ENCODE measurements around the gene LPP. TPM values are rescaled to one million over a fixed set of nuclear protein-coding genes. Genes with fewer than 3 reads are reported as not detected.

LPP gene
- polyA plus RNA-seq, 2 of the 4 experiments (the other 2 are of a cell fraction), result 11.0 to 30.8 TPM

DNA sequence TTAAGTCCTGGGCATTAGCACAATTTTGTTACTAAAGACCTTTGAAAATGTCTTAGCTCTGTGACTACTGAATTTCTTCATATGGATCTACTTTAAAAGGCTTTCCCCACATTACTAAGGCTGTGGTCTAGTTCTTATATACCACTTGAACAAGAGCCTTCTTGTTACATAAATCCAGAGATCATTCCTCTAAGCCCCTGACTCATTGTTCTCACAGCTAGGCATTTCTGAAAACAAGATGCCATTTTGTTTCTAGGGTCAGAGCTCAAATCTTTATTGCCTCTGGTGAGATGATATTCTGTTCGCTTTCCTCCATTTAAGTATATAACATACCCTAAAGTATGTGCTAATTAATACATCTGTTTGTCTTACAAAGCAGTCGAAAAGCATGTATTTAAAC, 29.8 kb upstream of the LPP start:
- WGBS (ENCODE audit: missing lambda C conversion rate), result 80% methylated on average over 2 of the region's 2 CpGs
- POLR2A ChIA-PET, result no interaction called here

DNA sequence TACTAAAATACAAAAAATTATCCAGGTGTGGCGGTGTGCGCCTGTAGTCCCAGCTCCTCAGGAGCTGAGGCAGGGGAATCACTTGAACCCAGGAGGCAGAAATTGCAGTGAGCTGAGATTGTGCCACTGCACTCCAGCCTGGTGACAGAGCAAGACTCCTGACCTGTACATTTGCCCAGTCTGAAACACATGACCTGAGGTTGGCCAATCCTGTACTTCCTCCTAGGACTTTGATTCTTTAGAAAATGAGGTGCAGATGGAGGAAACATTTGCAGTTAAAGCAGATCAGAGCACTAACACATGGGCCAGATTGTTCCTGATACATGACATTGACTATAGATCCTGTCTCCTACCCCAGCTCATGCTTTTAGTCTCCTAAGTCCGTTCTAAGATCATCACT, 28.9 kb upstream of the LPP start:
- Histone ChIP-seq H3K27ac (no peak overlapping the region), H3K4me2 (no peak overlapping the region), H3K9me3 (no peaks in the 10 kb centered on the region), H3K4me1 (peaks cover 22% of the 10 kb centered on the region), H3K4me3 (no peak overlapping the region)
- WGBS (ENCODE audit: missing lambda C conversion rate), result 93% methylated on average over 3 of the region's 3 CpGs
- ChIA-PET CTCF (no interaction called here), POLR2A (no interaction called here)
- ATAC-seq (no peak), FAIRE-seq (no peak), DNase-seq (ENCODE audit: low read depth in 1 of 2, low spot score in 1 of 2) (no peak)
- TF ChIP-seq, protein P1, sequence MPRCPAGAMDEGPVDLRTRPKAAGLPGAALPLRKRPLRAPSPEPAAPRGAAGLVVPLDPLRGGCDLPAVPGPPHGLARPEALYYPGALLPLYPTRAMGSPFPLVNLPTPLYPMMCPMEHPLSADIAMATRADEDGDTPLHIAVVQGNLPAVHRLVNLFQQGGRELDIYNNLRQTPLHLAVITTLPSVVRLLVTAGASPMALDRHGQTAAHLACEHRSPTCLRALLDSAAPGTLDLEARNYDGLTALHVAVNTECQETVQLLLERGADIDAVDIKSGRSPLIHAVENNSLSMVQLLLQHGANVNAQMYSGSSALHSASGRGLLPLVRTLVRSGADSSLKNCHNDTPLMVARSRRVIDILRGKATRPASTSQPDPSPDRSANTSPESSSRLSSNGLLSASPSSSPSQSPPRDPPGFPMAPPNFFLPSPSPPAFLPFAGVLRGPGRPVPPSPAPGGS (IDR thresholded peaks at IDR 0.05), result no peak
- TF ChIP-seq EHF (CRISPR knock-in tag; IDR thresholded peaks at IDR 0.05), result no peak
- TF ChIP-seq, protein P2, sequence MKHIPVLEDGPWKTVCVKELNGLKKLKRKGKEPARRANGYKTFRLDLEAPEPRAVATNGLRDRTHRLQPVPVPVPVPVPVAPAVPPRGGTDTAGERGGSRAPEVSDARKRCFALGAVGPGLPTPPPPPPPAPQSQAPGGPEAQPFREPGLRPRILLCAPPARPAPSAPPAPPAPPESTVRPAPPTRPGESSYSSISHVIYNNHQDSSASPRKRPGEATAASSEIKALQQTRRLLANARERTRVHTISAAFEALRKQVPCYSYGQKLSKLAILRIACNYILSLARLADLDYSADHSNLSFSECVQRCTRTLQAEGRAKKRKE (CRISPR knock-in tag; IDR thresholded peaks at IDR 0.05; ENCODE audit: low read depth), result no peak
- TF ChIP-seq MAZ (IDR thresholded peaks at IDR 0.05; ENCODE audit: borderline replicate concordance, low read depth, low read length), result no peak
- no peak for TF ChIP-seq ESRRA (IDR thresholded peaks at IDR 0.05; ENCODE audit: borderline replicate concordance, low read length)
- TF ChIP-seq KDM1A (IDR thresholded peaks at IDR 0.05; ENCODE audit: low read depth), result no peak
- TF ChIP-seq CBX2 (IDR thresholded peaks at IDR 0.05; ENCODE audit: borderline replicate concordance, low read depth), result no peak
- TF ChIP-seq CEBPB (IDR thresholded peaks at IDR 0.05), result no peak

More for the DNA sequence above, 29.8 kb upstream of the LPP start:
- peaks cover 22% of the 10 kb centered on the region for H3K4me1 ChIP-seq
- DNase-seq (ENCODE audit: low read depth in 1 of 2, low spot score in 1 of 2), result no peak
- no peak for FAIRE-seq
- no peak overlapping the region for H3K4me3 ChIP-seq
- H3K9me3 ChIP-seq, result no peaks in the 10 kb centered on the region
- peak overlapping the region in 1 of 2 experiments; percentile 61; a peak in 3 of 6 replicates for H3K27ac ChIP-seq
- peak overlapping the region; percentile 84 for H3K4me2 ChIP-seq
- ATAC-seq, result no peak
- CTCF ChIA-PET, result no interaction called here
- TF ChIP-seq TP53 (CRISPR knock-in tag; IDR thresholded peaks at IDR 0.05) (no peak), HOXB5 (CRISPR knock-in tag; IDR thresholded peaks at IDR 0.05) (no peak), FOSB (CRISPR knock-in tag; IDR thresholded peaks at IDR 0.05) (no peak), BHLHE40 (IDR thresholded peaks at IDR 0.05; ENCODE audit: low read depth, low read length) (no peak), KDM1A (IDR thresholded peaks at IDR 0.05; ENCODE audit: low read depth) (no peak), FOXS1 (CRISPR knock-in tag; IDR thresholded peaks at IDR 0.05) (no peak), MAZ (IDR thresholded peaks at IDR 0.05; ENCODE audit: borderline replicate concordance, low read depth, low read length) (no peak)

DNA sequence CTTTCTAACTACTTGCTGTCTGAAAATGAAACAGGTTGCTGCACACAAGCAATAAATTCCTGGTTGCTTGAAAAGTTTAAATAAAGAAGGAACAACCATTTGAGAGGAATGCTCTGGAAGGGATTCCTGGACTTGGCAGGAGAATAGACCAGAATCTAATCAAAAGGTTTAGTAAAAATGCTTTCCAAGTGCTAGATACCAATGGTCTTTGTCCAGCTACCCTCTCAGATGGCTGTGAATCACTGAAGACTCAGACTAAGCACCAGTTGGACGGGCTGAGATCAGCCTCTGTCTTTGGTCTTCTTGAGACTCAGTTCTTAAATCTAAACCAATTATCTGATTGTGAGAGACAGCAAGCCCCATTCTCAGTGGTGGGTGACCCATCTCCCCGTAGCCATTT, 27.7 kb upstream of the LPP start:
- Histone ChIP-seq H3K4me2 (no peak overlapping the region), H3K27ac (no peak overlapping the region), H3K9me3 (no peaks in the 10 kb centered on the region), H3K4me3 (no peak overlapping the region), H3K4me1 (peaks cover 22% of the 10 kb centered on the region)
- no peak for TF ChIP-seq CEBPB (IDR thresholded peaks at IDR 0.05)
- TF ChIP-seq, protein P3, sequence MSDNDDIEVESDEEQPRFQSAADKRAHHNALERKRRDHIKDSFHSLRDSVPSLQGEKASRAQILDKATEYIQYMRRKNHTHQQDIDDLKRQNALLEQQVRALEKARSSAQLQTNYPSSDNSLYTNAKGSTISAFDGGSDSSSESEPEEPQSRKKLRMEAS (IDR thresholded peaks at IDR 0.05), result no peak
- TF ChIP-seq, protein P4, sequence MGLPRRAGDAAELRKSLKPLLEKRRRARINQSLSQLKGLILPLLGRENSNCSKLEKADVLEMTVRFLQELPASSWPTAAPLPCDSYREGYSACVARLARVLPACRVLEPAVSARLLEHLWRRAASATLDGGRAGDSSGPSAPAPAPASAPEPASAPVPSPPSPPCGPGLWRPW (IDR thresholded peaks at IDR 0.05), result no peak
- no peak for TF ChIP-seq EHF (CRISPR knock-in tag; IDR thresholded peaks at IDR 0.05)
- TF ChIP-seq SMC3 (IDR thresholded peaks at IDR 0.05), result no peak
- TF ChIP-seq, protein P5, sequence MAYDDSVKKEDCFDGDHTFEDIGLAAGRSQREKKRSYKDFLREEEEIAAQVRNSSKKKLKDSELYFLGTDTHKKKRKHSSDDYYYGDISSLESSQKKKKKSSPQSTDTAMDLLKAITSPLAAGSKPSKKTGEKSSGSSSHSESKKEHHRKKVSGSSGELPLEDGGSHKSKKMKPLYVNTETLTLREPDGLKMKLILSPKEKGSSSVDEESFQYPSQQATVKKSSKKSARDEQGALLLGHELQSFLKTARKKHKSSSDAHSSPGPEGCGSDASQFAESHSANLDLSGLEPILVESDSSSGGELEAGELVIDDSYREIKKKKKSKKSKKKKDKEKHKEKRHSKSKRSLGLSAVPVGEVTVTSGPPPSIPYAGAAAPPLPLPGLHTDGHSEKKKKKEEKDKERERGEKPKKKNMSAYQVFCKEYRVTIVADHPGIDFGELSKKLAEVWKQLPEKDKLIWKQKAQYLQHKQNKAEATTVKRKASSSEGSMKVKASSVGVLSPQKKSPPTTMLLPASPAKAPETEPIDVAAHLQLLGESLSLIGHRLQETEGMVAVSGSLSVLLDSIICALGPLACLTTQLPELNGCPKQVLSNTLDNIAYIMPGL (CRISPR knock-in tag; IDR thresholded peaks at IDR 0.05; ENCODE audit: borderline replicate concordance), result no peak
- TF ChIP-seq HEYL (CRISPR knock-in tag; IDR thresholded peaks at IDR 0.05), result no peak
- no peak for TF ChIP-seq ZC3H11A (IDR thresholded peaks at IDR 0.05)
- FAIRE-seq (no peak), ATAC-seq (no peak), DNase-seq (ENCODE audit: low read depth in 1 of 2, low spot score in 1 of 2) (no peak)
- POLR2A ChIA-PET, result no interaction called here
- WGBS (ENCODE audit: missing lambda C conversion rate), result 85% methylated on average over 2 of the region's 2 CpGs
- CTCF ChIA-PET, result no interaction called here
